HG03064 (cell line): ENCODE measurements around the gene GRIN3B.

Source experiments
- ATAC-seq: cut with Tn5 transposase; IDR thresholded peaks from one replicate; pipeline ENCODE4 v1.9.1; 2021; ENCODE audit warnings: low read depth; ENCODE audit not compliant: unreplicated experiment

GRIN3B gene

DNA sequence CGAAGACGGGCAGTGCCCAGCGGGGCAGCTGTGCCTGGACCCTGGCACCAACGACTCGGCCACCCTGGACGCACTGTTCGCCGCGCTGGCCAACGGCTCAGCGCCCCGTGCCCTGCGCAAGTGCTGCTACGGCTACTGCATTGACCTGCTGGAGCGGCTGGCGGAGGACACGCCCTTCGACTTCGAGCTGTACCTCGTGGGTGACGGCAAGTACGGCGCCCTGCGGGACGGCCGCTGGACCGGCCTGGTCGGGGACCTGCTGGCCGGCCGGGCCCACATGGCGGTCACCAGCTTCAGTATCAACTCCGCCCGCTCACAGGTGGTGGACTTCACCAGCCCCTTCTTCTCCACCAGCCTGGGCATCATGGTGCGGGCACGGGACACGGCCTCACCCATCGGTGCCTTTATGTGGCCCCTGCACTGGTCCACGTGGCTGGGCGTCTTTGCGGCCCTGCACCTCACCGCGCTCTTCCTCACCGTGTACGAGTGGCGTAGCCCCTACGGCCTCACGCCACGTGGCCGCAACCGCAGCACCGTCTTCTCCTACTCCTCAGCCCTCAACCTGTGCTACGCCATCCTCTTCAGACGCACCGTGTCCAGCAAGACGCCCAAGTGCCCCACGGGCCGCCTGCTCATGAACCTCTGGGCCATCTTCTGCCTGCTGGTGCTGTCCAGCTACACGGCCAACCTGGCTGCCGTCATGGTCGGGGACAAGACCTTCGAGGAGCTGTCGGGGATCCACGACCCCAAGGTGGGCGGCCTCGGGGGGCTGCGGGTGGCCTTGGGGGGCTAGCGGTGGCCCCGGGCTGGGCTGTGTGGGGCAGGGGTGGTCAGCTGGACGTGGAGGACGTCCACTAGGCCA lies 4.8 kb downstream of the GRIN3B start:
- ATAC-seq = no peak

DNA sequence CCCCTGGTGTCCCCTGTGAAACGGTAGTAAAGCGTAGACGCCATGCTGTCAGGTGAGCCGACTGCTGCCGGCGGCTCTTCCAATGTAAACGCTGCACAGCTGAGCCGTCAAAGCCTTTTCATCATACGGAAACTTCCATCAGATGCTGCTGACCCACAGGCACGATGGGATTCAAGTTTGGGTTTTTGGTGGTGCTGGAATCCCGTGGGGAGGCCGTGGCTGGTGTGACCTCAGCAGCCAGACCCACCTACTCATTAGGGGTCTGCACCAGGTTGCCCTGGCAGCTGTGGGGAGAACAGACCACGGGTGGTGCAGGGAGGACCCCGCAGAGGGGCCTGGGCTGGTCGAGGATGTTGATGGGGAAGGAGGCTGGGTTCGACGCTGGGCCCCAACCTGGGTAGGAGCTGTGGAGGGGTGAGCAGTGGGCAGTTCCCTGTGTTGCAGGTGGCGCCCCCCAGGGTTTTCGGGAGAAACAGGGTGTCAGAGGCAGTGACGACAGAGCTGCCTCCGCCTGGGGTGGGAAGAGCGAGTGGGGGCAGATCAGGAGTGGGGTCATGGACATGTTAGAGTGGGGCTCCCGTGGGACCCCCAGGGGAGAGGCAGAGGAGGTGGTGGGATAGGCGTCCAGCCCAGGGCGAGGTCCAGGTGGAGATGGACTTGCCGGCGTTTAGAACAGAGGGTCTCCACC lies 6.6 kb downstream of the GRIN3B start:
- no peak for ATAC-seq

DNA sequence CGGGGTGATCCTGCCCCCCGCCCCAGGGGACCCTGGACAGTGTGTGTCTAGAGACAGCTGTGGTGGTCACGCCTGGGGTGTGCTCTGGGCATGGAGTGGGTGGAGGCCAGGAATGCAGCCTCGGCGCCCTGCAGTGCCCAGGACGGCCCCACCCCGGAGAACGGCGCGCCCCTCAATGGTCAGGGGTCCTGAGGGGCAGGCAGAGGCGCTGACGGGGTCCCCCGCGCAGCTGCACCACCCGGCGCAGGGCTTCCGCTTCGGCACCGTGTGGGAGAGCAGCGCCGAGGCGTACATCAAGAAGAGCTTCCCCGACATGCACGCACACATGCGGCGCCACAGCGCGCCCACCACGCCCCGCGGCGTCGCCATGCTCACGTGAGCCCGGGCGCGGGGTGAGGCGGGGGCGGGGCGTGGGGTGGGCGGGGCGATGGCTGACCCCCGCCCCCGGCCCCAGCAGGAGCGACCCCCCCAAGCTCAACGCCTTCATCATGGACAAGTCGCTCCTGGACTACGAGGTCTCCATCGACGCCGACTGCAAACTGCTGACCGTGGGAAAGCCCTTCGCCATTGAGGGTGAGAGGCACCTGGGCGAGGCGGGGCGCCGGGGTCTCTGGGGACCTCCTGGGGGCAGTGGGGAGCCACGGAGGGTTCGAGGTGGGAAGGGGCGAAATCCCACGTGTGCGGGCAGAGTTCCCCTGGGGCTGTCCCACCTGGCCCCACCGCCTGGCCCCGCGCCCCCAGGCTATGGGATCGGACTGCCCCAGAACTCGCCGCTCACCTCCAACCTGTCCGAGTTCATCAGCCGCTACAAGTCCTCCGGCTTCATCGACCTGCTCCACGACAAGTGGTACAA lies 7.4 kb downstream of the GRIN3B start:
- no peak for ATAC-seq

DNA sequence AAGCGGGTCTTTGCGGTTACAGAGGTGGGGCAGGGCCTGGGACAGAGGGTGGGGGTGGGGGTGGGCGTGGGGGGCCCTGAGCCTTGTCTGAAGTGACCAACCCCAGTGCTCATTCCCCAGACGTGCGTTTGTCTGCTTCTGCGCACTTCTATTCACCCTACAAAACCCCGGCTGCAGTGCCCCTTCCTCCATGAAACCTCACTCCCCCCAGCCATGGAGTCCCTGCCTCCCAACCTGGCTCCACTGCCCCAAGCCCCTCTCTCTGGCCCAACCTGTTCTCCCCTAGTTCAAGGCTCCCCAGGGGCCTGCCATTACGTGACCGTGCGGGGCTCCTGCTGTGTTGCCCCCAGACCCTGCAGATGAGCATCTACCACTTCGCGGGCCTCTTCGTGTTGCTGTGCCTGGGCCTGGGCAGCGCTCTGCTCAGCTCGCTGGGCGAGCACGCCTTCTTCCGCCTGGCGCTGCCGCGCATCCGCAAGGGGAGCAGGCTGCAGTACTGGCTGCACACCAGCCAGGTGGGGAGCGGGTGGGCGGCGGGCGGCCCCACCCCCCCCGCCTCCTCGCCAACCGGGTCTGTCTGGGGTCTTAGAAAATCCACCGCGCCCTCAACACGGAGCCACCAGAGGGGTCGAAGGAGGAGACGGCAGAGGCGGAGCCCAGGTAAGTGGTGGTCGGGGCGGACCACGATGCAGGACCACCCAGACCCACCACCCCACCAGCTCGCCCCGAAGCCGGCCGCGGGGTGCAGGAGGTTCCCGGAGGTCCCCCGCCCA lies 8.2 kb downstream of the GRIN3B start:
- ATAC-seq = no peak

DNA sequence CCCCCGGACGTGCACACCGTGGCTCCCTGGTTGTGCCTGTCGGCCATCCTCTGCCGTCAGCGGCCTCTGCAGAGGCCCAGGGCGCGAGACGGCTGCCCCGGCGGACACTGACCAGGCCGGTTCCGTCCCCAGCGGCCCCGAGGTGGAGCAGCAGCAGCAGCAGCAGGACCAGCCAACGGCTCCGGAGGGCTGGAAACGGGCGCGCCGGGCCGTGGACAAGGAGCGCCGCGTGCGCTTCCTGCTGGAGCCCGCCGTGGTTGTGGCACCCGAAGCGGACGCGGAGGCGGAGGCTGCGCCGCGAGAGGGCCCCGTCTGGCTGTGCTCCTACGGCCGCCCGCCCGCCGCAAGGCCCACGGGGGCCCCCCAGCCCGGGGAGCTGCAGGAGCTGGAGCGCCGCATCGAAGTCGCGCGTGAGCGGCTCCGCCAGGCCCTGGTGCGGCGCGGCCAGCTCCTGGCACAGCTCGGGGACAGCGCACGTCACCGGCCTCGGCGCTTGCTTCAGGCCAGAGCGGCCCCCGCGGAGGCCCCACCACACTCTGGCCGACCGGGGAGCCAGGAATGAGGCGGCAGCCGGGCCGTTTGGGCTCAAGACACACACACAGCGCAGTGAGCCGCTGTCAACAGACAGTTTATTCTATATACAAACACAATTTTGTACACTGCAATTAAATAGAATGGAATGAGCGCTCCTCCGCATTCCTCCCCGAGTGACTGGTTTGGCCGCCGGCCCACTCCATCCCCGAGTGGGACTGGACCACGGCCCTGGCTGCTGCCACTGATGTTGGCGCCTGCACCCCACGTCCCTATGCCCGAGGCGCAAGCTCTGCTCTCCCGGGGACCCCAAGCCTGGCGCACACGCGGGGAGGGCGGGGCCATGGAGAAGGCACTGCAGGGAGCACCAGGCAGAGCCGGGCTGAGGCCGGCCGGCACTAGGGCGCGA lies 9.1 kb downstream of the GRIN3B start:
- ATAC-seq = no peak

DNA sequence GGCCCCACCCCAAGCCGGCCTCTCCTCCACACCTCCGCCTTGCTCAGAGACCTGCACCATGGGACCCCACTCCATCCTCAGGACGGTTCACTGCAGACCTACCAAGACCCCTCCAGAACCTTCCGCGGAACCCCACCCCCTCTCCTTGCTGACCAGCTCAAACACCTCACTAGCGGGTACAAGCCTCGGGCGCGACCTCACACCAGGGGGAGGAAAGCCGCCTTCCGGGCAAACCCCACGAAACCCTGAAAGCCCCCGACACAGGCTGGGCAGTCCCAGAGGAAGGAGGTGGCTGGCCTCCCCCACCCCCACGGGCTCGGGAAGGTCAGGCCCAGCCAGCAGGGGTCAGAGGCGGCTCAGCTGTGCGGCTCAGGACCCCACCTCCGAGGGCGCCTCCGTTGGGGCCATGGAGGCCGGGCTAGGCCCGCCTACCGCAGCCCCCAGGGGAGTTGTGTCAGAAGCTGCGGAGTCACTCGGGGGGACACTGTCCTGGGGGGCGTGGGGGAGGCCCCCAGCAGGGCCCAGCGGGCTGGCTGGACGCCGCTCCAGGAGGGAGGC lies 9.8 kb downstream of the GRIN3B start:
- no peak for ATAC-seq

DNA sequence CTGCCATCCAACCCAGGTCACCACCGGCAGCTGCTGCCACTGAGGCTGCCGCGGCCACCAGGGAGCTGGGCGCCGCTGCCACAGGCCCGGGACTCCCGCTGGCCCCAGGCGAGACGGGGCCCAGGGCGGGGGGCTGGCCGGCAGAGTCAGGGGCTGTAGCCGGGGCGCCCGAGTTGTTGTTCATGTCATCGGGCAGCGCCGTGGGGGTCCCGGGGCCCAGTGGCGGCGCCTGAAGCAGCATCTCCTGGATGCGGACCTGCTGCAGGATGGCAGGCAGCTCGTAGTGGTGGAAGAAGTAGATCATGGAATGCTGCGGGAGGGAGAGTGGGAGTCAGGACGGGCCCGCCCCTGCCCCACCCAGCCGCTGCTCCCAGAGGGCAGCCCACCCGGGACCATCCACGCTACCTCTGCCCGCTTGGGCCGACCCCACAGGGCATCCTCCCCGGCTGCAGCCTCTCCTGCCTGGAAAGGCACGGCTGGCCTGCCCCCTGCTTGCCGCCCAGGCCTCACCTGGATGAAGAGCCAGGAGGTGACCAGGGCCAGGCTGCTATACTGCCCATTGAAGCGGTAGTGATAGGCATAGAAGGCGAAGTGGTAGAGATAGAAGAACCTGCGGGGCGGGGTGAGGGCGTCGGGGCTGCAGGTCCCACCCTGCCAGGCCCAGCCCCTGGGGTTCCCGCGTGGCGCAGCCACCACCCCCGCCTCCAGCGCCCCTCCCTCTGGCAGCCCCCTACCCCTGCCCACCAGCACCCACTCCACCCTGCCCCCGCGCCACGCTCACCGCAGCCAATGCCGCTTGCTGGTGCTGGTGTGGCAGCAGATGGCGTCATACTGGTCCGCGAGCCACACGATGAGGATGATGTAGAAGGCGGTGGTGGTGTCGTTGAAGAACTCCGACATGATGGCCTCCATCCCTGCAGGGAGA lies 10.6 kb downstream of the GRIN3B start:
- no peak for ATAC-seq

DNA sequence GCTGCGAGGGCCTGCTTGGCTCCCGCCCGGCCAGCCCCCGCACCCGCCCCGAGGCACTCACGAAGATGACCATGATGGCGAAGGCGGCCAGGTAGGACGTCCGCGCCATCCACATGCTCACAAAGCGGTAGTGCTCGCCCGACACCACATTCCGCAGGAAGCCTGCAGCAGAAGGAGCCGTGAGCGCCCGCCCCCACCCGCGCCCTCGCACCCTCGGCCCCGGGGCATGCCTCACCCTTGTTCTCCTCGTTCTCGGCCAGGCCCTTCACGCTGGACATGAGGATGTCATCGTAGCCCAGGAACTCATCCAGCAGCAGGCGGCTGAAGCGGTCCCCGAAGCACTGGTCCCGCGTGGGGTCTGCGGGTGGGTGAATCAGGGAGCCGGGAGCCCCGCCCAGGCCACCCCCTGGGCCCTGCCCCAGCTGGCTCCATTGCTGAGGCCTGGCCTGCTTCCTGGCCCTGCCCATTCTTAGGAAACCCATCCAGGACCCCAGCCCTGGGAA lies 11.7 kb downstream of the GRIN3B start:
- no peak for ATAC-seq

DNA sequence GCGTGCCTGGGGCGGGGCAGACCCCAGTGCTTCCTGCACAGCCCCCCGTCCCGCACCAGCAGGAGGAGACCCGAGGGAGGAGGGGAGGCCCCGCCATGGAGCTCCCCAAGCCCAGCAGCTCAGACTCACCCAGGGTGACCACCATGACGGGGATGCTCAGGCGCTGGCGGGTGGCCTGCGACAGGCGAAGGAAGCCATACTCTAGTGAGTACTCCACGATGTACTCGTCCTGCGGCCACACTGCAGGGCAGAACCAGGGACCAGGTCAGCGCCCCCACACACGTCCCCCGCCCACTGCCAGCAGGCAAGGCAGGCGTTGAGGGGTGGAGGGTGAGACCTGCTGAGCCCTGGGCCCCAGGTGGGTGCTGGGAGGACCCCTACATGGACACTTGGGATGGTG lies 12.1 kb downstream of the GRIN3B start:
- ATAC-seq = no peak

DNA sequence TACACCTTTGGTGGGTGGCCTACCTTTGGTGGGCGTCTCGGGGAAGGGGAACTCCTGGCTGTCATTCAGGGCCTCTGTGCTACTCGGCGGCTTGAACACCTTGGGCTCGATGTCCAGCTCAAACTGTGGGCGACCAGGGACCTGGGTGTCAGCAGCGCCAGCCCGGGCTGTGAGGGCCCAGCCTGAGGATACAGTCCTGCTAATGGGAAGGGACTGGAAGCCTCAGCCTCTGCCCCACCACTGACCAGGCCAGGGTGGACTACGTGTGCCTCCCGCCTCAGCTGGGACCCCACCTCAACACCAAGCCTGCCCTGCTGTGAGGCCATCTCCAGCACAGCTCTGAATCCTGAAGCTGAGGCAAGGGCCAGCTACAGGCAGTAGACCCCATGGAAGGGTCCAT lies 13.0 kb downstream of the GRIN3B start:
- no peak for ATAC-seq

DNA sequence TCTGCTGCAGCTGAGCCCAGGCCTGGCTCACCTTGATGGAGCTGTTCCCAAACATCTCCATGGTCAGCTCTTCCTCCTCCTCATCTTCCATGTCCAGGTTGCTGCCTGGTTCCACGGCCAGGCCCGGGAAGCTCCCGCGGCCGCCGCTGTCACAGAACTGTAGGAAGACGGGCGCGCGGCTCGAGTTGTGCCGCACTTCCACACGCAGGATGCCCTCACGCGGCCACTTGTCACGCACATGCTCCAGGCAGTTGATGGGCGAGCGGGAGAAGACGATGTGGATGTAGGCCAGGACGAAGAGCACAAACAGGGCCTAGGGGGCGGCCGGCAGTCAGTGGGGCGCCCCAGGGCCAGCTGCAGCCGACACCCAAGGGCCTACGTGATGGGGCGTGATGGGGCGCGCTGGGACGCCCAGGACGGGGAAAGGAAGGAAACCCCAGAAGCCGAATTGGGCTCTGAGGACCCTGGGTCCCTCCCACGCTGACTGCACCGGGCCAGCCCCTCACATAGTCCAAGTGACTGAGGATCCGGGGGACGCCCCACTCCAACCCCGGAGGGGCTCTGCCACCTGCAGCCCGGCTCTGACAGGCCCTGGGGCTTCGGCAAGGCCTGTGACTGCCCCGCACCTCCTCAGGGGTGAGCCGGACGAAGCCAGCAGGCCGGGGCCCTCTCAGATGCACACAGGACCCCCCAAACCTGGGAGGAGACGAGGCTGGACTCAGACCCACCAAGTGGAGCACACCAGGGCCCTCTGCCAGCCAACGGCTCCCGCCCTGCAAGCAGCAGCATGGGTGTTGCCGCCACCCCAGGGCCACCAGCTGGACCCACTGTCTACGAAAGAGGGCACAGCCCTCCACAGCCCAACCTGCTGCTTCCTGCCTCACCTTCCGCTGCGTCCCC lies 14.2 kb downstream of the GRIN3B start:
- ATAC-seq = no peak

DNA sequence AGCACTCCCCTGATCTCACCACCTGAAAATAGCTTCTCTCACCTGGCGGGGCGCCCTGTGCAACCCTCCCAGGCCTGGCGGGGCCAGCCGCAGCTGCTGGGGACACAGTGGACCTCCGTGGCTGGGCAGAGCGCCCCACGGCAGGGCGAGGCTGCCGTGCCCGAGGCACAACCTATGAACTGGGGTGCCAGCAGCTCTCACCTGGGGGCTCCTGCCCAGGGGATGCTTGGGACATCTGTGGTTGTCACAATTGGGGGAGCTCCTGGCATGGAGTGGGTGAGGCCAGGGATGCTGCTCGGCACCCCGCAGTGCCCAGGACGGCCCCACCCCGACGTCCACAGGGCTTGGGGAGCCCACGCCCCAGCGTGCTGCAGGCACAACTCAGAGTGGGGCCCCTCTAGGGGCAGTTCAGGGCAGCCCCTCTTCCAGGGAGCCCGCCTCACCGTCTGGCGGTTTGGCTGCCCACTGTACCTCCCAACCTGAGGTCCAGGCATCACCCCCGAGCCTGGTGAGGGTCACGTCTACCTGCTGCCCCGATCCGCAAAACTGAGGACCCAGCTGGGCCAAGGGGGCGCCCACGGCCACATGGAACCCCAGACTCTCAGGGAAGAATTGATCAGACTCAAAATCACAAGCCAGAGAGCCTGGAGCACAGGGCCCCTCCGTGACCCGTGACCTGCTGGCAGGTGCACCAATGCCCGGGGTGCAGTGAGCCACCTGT lies 15.0 kb downstream of the GRIN3B start:
- ATAC-seq = no peak

DNA sequence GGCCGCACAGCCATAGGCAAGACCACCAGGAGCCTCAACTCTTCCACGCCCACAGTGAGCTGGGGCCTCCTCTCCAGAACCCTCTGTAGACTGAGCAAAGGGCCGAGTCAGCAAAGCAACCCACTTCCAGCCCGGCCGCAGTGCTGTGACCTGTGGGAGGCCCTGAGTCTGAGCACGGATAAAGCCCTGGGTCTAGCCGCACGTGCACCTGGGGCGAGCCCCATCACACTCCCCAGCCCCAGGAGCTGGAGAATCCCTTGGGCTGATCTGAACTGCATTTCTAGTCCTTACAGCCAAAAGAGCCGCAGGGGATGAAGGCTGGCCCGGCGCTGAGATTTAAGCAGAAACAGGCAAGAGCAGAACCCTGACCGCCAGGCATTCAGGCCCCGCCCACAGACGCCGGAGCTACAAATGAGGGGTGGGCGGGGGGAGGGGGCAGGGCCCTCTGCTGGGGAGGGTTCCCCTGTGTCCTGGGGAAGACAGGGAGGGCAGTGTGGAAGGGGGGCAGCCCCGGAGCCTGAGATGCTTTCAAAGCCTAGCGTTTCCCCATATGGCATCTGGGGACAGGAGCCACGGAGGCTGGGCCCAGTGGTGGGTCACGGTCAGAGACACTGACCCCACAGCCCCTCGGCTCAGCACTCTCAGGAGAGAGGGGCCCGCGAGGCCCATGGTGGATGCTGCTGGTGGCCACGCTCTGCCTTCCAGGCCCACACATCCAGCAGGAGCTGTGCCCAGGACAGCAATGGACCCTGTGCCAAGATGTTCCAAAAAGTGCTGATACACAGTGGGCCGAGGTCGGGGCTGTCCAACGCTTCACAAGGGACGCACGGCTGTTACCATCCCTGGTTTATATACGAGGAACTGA lies 15.8 kb downstream of the GRIN3B start:
- no peak for ATAC-seq

DNA sequence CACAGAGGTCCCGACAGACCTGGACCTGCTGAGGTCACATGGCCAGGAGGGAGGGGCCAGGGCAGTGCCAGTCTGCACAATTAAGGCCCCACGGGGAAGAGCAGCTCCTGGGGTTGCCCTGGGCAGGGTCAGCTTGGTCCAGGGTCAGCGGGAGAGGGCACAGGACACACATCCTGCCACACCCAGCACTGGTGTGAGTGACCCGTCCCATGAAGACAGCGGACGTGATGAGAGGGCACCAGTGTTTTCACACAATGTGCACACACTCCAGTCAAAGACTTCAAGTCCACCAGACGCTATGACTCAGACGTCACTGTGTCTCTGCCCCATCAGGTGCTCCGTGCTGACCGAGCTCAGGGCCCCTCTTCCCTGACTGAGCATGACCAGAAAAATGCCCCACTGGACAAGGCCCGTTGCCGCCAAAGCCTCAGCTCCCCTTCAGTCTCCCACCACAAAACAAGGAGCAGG lies 16.5 kb downstream of the GRIN3B start:
- ATAC-seq = no peak
